Motor neuron (in vitro differentiated cells): ENCODE results near the gene PDXK. TPM values are rescaled to one million over a fixed set of nuclear protein-coding genes. Genes with fewer than 3 reads are reported as not detected.
A peak's percentile ranks its signal among the peaks of the same experiment; 100 is the strongest.

Source experiments
- ATAC-seq, 8 experiments: fragments of 200-7000 bp; cut with Tn5 transposase; replicated peaks in 6 of 8; 2 replicates each; pipeline ENCODE4 v1.8.0; 2021; ENCODE audit warnings: mild to moderate bottlenecking in 8 of 8, moderate library complexity in 8 of 8
- H3K27ac ChIP-seq, 2 donors: fragments of 250-450 bp; sonication (Bioruptor Pico); 2 replicates each; pipeline ENCODE4 v1.9.0; 2021; ENCODE audit warnings: antibody characterized with exemption in 2 of 2, mild to moderate bottlenecking in 2 of 2, moderate library complexity in 1 of 2
- H3K4me1 ChIP-seq, 2 donors: fragments of 250-450 bp; sonication (Bioruptor Pico); replicated peaks in 1 of 2; 2 replicates each; pipeline ENCODE4 v1.6.1; 2021; ENCODE audit warnings: antibody characterized with exemption in 2 of 2, mild to moderate bottlenecking in 2 of 2, moderate library complexity in 1 of 2
- H3K4me3 ChIP-seq, 5 donors: fragments of 250-450 bp; sonication (Bioruptor Pico); 2 replicates each; pipeline ENCODE4 v1.9.0; 2021; ENCODE audit warnings: antibody characterized with exemption in 5 of 5, mild to moderate bottlenecking in 5 of 5, moderate library complexity in 4 of 5
- WGBS, 10 experiments: fragments of 450-650 bp; shearing (Covaris generic); methylation state at CpG; one replicate each; pipeline ENCODE4 v1.0.0; 2022; 5-methylcytosine and 5-hydroxymethylcytosine counted together
- in situ Hi-C, 9 experiments: fragments of 400-800 bp; cut with MboI; loops; one replicate each; pipeline ENCODE4 v1.15.0; 2021; ENCODE audit warnings: low sequenced_read_pairs in 9 of 9, low pct_unique_long_range_greater_than_20kb in 2 of 9; ENCODE audit not compliant: unreplicated experiment in 9 of 9
- total RNA-seq, 8 experiments: library from RNA; unstranded; fragments of 300-600 nt; gene quantifications; 2 replicates each; pipeline versions ENCODE4 v1.2.3 to v1.2.4, GENCODE V29; 2022

The PDXK gene
- total RNA-seq, 8 experiments from 2014 or later: 17.8 to 71.7 (median 41.7) TPM

DNA sequence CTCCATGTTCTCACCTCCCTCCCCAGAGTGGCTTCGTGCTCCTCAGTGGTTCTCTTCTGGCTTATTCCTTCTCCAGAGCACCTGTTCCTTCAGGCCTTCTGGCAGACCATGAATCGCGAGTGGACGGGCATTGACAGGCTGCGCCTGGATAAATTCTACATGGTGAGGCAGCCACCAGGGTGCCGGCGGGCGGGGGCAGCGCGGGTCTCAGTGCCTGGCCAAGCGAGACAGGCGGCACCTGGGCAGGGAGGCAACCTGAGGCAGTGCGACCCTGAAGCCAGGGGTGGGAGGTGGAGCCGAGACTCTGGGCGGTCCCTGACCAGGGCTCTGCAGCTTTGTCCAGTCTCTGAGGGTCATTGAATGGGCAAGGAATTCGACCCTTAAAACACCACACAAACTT is 74.3 kb downstream of the PDXK start:
- ATAC-seq: no peak
- no peak overlapping the region for H3K27ac ChIP-seq
- H3K4me1 ChIP-seq: peaks cover 4 to 6% of the 10 kb centered on the region in 2 donors
- in situ Hi-C loops: loop anchor here in 2 of 9 experiments (10.0 to 25.0 kb wide), 2 partner anchors 106 to 172 kb away; no protein-coding TSS in a partner anchor
- WGBS, 10 experiments: 80 to 100% (median 93%) methylated on average over 1 to 4 of the region's 16 CpGs; no CpG with 5 or more reads in 6 of the 10 experiments
- H3K4me3 ChIP-seq: no peak overlapping the region

- no peak for ATAC-seq
- in situ Hi-C loops: loop anchor here in 2 of 9 experiments (10.0 to 25.0 kb wide), 2 partner anchors 107 to 170 kb away; no protein-coding TSS in a partner anchor
- 58 to 100% (median 96%) methylated on average over 1 to 2 of the region's 12 CpGs; no CpG with 5 or more reads in 6 of the 10 experiments for WGBS, 10 experiments
- peaks cover 4 to 6% of the 10 kb centered on the region in 2 donors for H3K4me1 ChIP-seq
- no peak overlapping the region for H3K27ac ChIP-seq
- H3K4me3 ChIP-seq: no peak overlapping the region
Observed at GRCh38 chr21:43794311-43794710, 75.4 kb downstream of the PDXK start.

- no peak for ATAC-seq
- Histone ChIP-seq H3K4me3 (no peak overlapping the region), H3K4me1 (peaks cover 4 to 6% of the 10 kb centered on the region in 2 donors), H3K27ac (no peak overlapping the region)
- in situ Hi-C loops: loop anchor here in 2 of 9 experiments (10.0 to 25.0 kb wide), 2 partner anchors 108 to 170 kb away; no protein-coding TSS in a partner anchor
- 80 to 100% (median 100%) methylated on average over 1 to 7 of the region's 14 CpGs; no CpG with 5 or more reads in 5 of the 10 experiments for WGBS, 10 experiments
Observed at GRCh38 chr21:43794857-43795256, 75.9 kb downstream of the PDXK start.

DNA sequence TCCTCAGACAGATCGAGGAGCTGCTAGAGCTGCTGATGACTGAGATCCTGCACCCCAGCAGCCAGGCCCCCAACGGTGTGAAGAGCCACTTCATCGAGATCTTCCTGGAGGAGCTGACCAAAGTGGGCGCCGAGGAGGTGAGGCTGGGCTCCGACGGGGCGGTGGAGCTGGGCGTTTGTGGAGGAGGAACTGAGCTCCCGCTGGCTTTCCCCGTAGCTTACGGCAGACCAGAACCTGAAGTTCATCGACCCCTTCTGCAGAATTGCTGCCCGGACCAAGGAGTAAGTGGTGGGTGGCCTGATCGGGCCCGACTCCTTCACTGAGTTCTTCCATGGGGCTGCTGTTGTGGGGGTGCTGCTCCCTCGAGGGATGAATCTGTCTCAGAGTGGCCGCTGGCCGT is 78.5 kb downstream of the PDXK start:
- no peak overlapping the region for H3K4me3 ChIP-seq
- no peaks in the 10 kb centered on the region for H3K4me1 ChIP-seq
- WGBS, 10 experiments: 86 to 100% (median 91%) methylated on average over 1 to 9 of the region's 19 CpGs; no CpG with 5 or more reads in 7 of the 10 experiments
- no peak overlapping the region for H3K27ac ChIP-seq
- in situ Hi-C loops: loop anchor here in 2 of 9 experiments (10.0 to 25.0 kb wide), 2 partner anchors 110 to 167 kb away; no protein-coding TSS in a partner anchor
- no peak for ATAC-seq

DNA sequence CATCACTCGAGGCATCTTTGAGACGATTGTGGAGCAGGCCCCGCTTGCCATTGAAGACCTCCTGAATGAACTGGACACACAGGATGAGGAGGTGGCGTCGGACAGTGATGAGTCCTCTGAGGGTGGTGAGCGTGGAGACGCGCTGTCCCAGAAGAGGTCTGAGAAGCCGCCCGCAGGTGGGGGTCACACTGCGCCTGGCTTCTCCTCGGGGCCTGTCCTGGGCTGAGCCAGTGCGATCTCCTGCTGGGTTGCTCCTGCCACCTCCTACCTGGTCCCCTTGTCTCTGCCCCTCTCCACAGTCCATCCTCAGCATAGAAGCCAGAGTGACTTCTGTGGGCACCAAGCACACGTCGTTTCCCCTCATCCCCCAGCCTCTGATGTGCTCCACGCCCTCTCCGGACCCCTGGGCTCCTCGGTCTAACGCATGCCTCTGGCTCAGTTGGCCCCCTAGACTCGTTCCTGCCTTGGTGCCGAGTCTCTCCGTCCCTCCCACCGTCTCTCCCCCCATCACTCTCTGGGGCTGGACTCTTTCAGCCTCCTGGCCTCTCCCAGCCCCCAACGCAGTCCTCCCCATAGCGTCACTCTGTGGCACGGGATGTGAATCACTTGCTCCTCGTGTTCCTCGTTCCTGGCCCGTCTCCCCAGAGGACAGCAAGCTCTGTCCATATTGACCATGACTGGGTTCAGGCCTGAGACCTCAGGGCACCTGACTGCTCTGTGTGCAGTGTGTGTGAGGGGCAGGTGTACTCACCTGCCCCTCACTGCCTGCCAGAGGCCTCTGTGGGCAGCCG is 79.2 kb downstream of the PDXK start:
- Histone ChIP-seq H3K4me1 (no peaks in the 10 kb centered on the region), H3K4me3 (no peak overlapping the region), H3K27ac (no peak overlapping the region)
- peak in 1 of 8 experiments; percentile 15 for ATAC-seq
- in situ Hi-C loops: loop anchor here in 2 of 9 experiments (10.0 to 25.0 kb wide), 2 partner anchors 111 to 167 kb away; no protein-coding TSS in a partner anchor
- 98 to 100% methylated on average over 5 to 9 of the region's 30 CpGs; no CpG with 5 or more reads in 8 of the 10 experiments for WGBS, 10 experiments

DNA sequence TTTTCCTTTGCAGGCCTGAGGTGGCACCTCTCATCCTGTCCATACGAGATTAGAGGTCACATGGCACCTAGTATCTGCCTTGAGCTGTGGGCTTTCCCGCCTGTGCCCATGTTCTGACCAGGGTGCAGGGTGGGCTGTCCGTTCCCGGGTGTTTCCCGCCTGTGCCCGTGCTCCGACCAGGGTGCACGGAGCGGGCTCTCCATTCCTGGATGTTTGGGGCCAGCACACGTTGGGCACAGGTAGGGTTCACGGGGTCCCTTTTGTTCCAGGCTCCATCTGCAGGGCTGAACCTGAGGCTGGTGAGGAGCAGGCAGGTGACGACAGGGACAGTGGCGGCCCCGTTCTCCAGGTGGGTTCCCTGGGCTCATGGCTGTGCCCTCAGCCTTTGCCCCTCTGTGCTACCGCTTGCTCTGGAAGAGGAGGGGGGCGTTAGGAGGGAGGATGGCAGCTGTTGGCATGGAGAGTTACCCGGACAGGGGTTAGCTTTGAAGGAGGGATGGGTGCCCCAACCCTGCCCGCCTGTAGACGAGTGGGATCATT is 80.4 kb downstream of the PDXK start:
- no peak overlapping the region for H3K27ac ChIP-seq
- no peak overlapping the region for H3K4me3 ChIP-seq
- no peaks in the 10 kb centered on the region for H3K4me1 ChIP-seq
- 92 to 100% (median 98%) methylated on average over 1 to 7 of the region's 19 CpGs; no CpG with 5 or more reads in 5 of the 10 experiments for WGBS, 10 experiments
- ATAC-seq: no peak
- in situ Hi-C loops: loop anchor here in 2 of 9 experiments (10.0 to 25.0 kb wide), 2 partner anchors 112 to 165 kb away; no protein-coding TSS in a partner anchor

GRCh38 chr21:43800124-43800523 is 81.2 kb downstream of the PDXK start:
- no peaks in the 10 kb centered on the region for H3K4me1 ChIP-seq
- no peak overlapping the region for H3K27ac ChIP-seq
- 88 to 100% (median 96%) methylated on average over 2 to 7 of the region's 17 CpGs; no CpG with 5 or more reads in 6 of the 10 experiments for WGBS, 10 experiments
- no peak overlapping the region for H3K4me3 ChIP-seq
- in situ Hi-C loops: no loop called here
- ATAC-seq: no peak

GRCh38 chr21:43800566-43800965 is 81.6 kb downstream of the PDXK start:
- 80 to 88% methylated on average over 4 to 6 of the region's 14 CpGs; no CpG with 5 or more reads in 8 of the 10 experiments for WGBS, 10 experiments
- ATAC-seq: no peak
- H3K4me3 ChIP-seq: no peak overlapping the region
- in situ Hi-C loops: no loop called here
- H3K27ac ChIP-seq: no peak overlapping the region
- H3K4me1 ChIP-seq: no peaks in the 10 kb centered on the region

DNA sequence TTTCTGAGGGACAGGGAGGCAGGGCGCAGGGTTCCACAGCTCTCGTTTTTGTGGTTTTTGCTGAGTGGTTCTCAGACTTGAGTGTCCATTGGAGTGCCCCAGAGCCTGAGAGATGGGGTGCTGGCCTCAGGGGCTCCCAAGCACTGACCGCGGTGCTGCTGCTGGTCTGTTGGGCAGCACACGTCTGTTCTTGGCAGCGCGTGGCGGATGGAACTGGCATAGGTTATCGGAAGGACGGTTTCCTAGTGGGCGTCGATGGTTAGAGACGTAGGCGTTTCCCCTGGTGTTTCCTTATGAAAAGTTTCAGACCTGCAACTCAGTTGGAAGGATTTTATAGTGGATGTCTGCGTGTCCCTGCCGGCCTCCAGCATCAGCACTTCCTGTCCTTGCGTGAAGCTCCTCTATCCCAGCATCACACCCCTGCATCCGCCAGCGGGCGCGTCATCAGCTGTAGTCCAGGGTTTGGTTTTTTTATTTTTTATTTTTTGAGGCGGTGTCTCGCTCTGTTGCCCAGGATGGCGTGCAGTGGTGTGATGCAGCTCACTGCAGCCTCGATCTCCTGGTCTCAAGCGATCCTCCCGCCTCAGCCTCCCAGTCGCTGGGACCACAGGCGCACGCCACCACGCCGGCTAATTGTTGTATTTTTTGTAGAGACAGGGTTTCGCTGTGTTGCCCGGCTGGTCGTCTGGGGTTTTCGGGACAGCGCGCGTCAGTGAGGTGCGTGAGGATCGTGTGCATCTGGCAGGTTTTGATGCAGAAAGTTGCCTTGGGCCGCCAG is 82.3 kb downstream of the PDXK start:
- no peak overlapping the region for H3K27ac ChIP-seq
- no peak overlapping the region for H3K4me3 ChIP-seq
- ATAC-seq: no peak
- no peaks in the 10 kb centered on the region for H3K4me1 ChIP-seq
- WGBS, 10 experiments: 80 to 100% (median 97%) methylated on average over 1 to 15 of the region's 42 CpGs; no CpG with 5 or more reads in 4 of the 10 experiments
- in situ Hi-C loops: no loop called here

- WGBS, 10 experiments: 80 to 100% (median 81%) methylated on average over 1 to 2 of the region's 14 CpGs; no CpG with 5 or more reads in 6 of the 10 experiments
- H3K4me1 ChIP-seq: no peaks in the 10 kb centered on the region
- no peak overlapping the region for H3K4me3 ChIP-seq
- ATAC-seq: no peak
- in situ Hi-C loops: no loop called here
- H3K27ac ChIP-seq: no peak overlapping the region
Observed at GRCh38 chr21:43802713-43803313, 83.9 kb downstream of the PDXK start.

DNA sequence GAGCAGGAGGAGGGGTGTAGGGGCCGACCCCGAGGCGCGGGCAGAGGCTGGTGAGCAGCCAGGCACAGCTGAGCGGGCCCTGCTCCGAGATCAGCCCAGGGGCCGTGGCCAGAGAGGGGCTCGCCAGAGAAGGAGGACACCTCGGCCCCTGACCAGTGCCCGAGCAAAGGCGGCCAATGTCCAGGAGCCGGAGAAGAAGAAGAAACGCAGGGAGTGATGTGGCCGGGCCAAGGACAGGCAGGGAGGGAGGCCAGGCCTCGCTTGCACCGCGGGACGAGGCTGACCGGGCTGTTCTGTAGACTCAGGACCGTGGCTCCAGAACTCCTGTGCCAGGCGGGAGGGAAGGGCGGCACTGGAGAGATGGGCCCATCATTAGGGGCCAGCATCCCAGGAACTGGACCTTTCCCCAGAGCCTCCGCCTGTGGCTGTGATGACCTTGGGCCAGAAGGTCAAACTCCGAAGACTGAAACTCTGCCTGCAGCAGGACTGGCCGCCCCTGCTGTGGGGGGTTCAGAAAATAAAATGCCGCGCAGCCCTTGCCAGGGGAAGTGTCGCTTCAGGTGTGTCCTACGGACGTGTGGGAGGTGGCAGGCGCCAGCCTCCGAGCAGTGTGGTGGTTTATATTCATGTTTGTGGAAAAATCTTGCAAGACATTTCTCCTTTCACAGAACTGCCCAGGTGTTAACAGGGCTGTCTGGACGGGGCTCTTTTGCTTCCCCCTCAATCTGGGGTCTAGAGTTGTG is 84.8 kb downstream of the PDXK start:
- H3K27ac ChIP-seq: no peak overlapping the region
- 80 to 100% (median 97%) methylated on average over 2 to 11 of the region's 33 CpGs; no CpG with 5 or more reads in 4 of the 10 experiments for WGBS, 10 experiments
- no peaks in the 10 kb centered on the region for H3K4me1 ChIP-seq
- in situ Hi-C loops: no loop called here
- ATAC-seq: no peak
- no peak overlapping the region for H3K4me3 ChIP-seq
